ENCODE data around the gene FAM120A. TPM values are rescaled to one million over a fixed set of nuclear protein-coding genes. Genes with fewer than 3 reads are reported as not detected.

FAM120A gene
- total RNA-seq, 1 donor from 2014 or later = 57.7 TPM

DNA sequence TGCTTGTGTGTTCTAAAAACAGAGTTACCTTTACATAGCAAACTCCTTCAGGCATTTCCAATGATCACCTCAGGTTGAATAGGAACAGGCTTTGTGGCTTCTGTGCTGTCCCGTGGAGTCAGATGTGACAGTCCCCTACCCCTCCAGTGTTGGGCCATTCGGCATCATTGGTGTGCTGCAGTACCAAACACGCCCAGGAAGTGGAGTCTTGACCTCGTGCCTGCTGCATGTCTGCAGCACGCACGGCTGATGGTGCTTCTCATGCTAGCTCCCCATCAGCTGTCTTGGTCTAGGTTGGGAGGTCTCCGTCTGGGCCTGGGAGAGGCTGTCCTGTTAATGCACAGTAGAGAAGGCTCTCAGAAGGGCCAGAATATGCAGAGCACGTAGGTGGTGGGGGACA lies 82.4 kb downstream of the FAM120A start:
- FAIRE-seq (no peak), DNase-seq (ENCODE audit: low read depth) (no peak)
- H3K27me3 ChIP-seq (ENCODE audit: insufficient read depth, low read length) = no peaks in the 10 kb centered on the region
- Mint-ChIP-seq H3K9me3 (ENCODE audit: unreplicated experiment) (no peaks in the 10 kb centered on the region), H3K4me3 (ENCODE audit: unreplicated experiment) (no peak overlapping the region), H3K27ac (ENCODE audit: unreplicated experiment) (no peak overlapping the region), H3K27me3 (ENCODE audit: low read depth, unreplicated experiment) (no peaks in the 10 kb centered on the region), H3K36me3 (ENCODE audit: low read depth, unreplicated experiment) (peaks cover 13% of the 10 kb centered on the region), H3K4me1 (ENCODE audit: low read depth, unreplicated experiment) (no peaks in the 10 kb centered on the region)
- H3K4me3 ChIP-seq (ENCODE audit: insufficient read depth, low read depth, low read length) = no peak overlapping the region
- H3K9ac ChIP-seq (ENCODE audit: low read length) = no peak overlapping the region
- no peak overlapping the region for H2AFZ ChIP-seq (ENCODE audit: low read depth, low read length)
- H3K36me3 ChIP-seq (ENCODE audit: insufficient read depth, low read length) = peaks cover 43% of the 10 kb centered on the region
- H3K4me1 ChIP-seq (ENCODE audit: insufficient read depth, low read length) = no peaks in the 10 kb centered on the region
- no peak overlapping the region for H3K4me2 ChIP-seq (ENCODE audit: low read length)
- TF ChIP-seq, protein P1, sequence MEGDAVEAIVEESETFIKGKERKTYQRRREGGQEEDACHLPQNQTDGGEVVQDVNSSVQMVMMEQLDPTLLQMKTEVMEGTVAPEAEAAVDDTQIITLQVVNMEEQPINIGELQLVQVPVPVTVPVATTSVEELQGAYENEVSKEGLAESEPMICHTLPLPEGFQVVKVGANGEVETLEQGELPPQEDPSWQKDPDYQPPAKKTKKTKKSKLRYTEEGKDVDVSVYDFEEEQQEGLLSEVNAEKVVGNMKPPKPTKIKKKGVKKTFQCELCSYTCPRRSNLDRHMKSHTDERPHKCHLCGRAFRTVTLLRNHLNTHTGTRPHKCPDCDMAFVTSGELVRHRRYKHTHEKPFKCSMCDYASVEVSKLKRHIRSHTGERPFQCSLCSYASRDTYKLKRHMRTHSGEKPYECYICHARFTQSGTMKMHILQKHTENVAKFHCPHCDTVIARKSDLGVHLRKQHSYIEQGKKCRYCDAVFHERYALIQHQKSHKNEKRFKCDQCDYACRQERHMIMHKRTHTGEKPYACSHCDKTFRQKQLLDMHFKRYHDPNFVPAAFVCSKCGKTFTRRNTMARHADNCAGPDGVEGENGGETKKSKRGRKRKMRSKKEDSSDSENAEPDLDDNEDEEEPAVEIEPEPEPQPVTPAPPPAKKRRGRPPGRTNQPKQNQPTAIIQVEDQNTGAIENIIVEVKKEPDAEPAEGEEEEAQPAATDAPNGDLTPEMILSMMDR (IDR thresholded peaks at IDR 0.05; ENCODE audit: insufficient read depth, low read depth, low read length) = no peak
- no peak for TF ChIP-seq EZH2 (IDR thresholded peaks at IDR 0.05; ENCODE audit: insufficient read depth, low read length)
- H3K27ac ChIP-seq (ENCODE audit: low read depth, low read length) = no peak overlapping the region
- H3K9me3 ChIP-seq (ENCODE audit: insufficient read depth, low read depth, low read length) = no peaks in the 10 kb centered on the region
- peaks cover 10% of the 10 kb centered on the region for H3K79me2 ChIP-seq (ENCODE audit: insufficient read depth, low read length)
- peaks cover 61% of the 10 kb centered on the region for H4K20me1 ChIP-seq (ENCODE audit: insufficient read depth, low read length)

DNA sequence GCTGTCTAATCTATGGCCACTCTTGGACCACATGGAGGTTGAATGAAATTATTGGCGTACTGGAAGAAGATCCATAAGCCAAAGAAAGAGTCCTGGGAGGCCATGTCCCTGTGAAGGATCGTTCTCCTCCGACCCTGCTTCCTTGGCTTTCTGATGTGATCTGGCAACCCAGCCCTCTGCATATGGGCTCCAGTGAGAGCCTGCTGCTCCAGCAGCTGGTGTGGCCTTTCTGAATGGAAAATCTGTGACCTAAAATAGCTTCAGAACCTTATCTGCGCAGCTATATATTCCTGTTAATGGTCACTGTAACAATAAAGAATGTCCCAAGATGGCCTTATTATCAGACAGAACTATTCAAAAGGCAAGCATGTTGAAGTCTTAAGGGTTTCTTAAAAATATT lies 84.7 kb downstream of the FAM120A start:
- H3K27ac ChIP-seq (ENCODE audit: low read depth, low read length) = no peak overlapping the region
- Mint-ChIP-seq H3K9me3 (ENCODE audit: unreplicated experiment) (no peaks in the 10 kb centered on the region), H3K4me1 (ENCODE audit: low read depth, unreplicated experiment) (no peaks in the 10 kb centered on the region), H3K4me3 (ENCODE audit: unreplicated experiment) (no peak overlapping the region), H3K36me3 (ENCODE audit: low read depth, unreplicated experiment) (peaks cover 11% of the 10 kb centered on the region), H3K27ac (ENCODE audit: unreplicated experiment) (no peak overlapping the region), H3K27me3 (ENCODE audit: low read depth, unreplicated experiment) (no peaks in the 10 kb centered on the region)
- H3K4me2 ChIP-seq (ENCODE audit: low read length) = no peak overlapping the region
- H3K27me3 ChIP-seq (ENCODE audit: insufficient read depth, low read length) = no peaks in the 10 kb centered on the region
- H3K4me1 ChIP-seq (ENCODE audit: insufficient read depth, low read length) = no peaks in the 10 kb centered on the region
- peaks cover 14% of the 10 kb centered on the region for H3K79me2 ChIP-seq (ENCODE audit: insufficient read depth, low read length)
- no peak overlapping the region for H2AFZ ChIP-seq (ENCODE audit: low read depth, low read length)
- peaks cover 32% of the 10 kb centered on the region for H3K36me3 ChIP-seq (ENCODE audit: insufficient read depth, low read length)
- no peak for DNase-seq (ENCODE audit: low read depth)
- FAIRE-seq = no peak
- peaks cover 57% of the 10 kb centered on the region for H4K20me1 ChIP-seq (ENCODE audit: insufficient read depth, low read length)
- TF ChIP-seq EZH2 (IDR thresholded peaks at IDR 0.05; ENCODE audit: insufficient read depth, low read length) = no peak
- TF ChIP-seq, protein P1 (IDR thresholded peaks at IDR 0.05; ENCODE audit: insufficient read depth, low read depth, low read length) = no peak
- no peak overlapping the region for H3K9ac ChIP-seq (ENCODE audit: low read length)
- no peaks in the 10 kb centered on the region for H3K9me3 ChIP-seq (ENCODE audit: insufficient read depth, low read depth, low read length)
- no peak overlapping the region for H3K4me3 ChIP-seq (ENCODE audit: insufficient read depth, low read depth, low read length)

DNA sequence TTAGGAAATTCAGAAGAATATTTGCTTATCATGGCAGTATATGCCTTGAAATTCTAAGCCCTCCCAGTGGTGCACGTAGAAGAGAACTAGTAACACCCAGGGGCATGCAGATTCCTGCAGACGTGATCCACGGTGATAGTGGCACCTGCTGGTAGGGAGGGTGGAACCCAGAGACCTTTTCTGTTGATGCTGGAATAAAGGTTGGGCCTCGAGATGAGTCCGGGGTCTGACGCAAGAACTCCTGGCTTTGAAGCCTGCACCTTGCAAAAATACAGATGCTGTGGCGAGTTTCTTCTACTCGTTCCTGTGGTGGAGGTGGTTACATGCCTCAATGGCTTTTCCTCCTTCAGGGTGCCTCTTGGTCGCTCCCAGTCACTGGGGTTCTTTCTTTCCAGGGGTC lies 85.4 kb downstream of the FAM120A start:
- H3K27ac ChIP-seq (ENCODE audit: low read depth, low read length) = no peak overlapping the region
- Mint-ChIP-seq H3K27me3 (ENCODE audit: low read depth, unreplicated experiment) (no peaks in the 10 kb centered on the region), H3K36me3 (ENCODE audit: low read depth, unreplicated experiment) (peaks cover 11% of the 10 kb centered on the region), H3K27ac (ENCODE audit: unreplicated experiment) (no peak overlapping the region), H3K4me3 (ENCODE audit: unreplicated experiment) (no peak overlapping the region), H3K9me3 (ENCODE audit: unreplicated experiment) (no peaks in the 10 kb centered on the region), H3K4me1 (ENCODE audit: low read depth, unreplicated experiment) (no peaks in the 10 kb centered on the region)
- FAIRE-seq (no peak), DNase-seq (ENCODE audit: low read depth) (no peak)
- no peak overlapping the region for H2AFZ ChIP-seq (ENCODE audit: low read depth, low read length)
- H3K9ac ChIP-seq (ENCODE audit: low read length) = no peak overlapping the region
- no peak overlapping the region for H3K4me2 ChIP-seq (ENCODE audit: low read length)
- peaks cover 57% of the 10 kb centered on the region for H4K20me1 ChIP-seq (ENCODE audit: insufficient read depth, low read length)
- H3K79me2 ChIP-seq (ENCODE audit: insufficient read depth, low read length) = peaks cover 15% of the 10 kb centered on the region
- peaks cover 26% of the 10 kb centered on the region for H3K36me3 ChIP-seq (ENCODE audit: insufficient read depth, low read length)
- H3K4me1 ChIP-seq (ENCODE audit: insufficient read depth, low read length) = no peaks in the 10 kb centered on the region
- no peaks in the 10 kb centered on the region for H3K9me3 ChIP-seq (ENCODE audit: insufficient read depth, low read depth, low read length)
- no peak for TF ChIP-seq EZH2 (IDR thresholded peaks at IDR 0.05; ENCODE audit: insufficient read depth, low read length)
- TF ChIP-seq, protein P1 (IDR thresholded peaks at IDR 0.05; ENCODE audit: insufficient read depth, low read depth, low read length) = no peak
- no peak overlapping the region for H3K4me3 ChIP-seq (ENCODE audit: insufficient read depth, low read depth, low read length)
- H3K27me3 ChIP-seq (ENCODE audit: insufficient read depth, low read length) = no peaks in the 10 kb centered on the region
